HG03378 (cell line): ENCODE results near the gene TAAR1.
"Not testable (repeated sequence)": the region's sequence is repeated elsewhere in the genome, so short reads cannot be mapped to it uniquely, and the experiment has no call there.

ENCODE experiments used
- ATAC-seq: cut with Tn5 transposase; IDR thresholded peaks from one replicate; pipeline ENCODE4 v1.9.1; 2021; ENCODE audit warnings: mild to moderate bottlenecking, moderate library complexity; ENCODE audit not compliant: unreplicated experiment

Gene TAAR1, protein sequence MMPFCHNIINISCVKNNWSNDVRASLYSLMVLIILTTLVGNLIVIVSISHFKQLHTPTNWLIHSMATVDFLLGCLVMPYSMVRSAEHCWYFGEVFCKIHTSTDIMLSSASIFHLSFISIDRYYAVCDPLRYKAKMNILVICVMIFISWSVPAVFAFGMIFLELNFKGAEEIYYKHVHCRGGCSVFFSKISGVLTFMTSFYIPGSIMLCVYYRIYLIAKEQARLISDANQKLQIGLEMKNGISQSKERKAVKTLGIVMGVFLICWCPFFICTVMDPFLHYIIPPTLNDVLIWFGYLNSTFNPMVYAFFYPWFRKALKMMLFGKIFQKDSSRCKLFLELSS

DNA sequence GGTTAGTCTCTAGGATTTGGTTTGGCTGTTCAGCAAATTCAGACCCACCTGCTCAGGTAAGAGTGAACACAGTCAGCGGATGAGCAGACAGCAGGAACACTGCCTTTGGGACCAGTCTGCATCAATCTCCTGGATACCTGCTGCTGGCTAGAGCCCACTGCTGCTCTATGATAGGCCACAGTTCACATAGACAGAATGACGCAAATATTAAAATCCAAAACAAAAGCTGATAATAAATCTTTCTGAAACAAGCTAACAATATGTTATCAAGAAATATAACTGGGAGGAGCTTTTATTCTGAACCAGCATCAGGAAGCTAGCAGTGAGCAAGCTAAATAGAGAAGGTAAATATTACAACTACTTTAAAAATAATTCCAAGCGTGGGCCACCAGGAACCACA lies at the start of gene TAAR1:
Gene TAAR1 (minus strand): TSS at position 101 of the 400 bp plus-strand sequence. CDS start 13,179 bp downstream, outside the sequence.
- no peak for ATAC-seq

DNA sequence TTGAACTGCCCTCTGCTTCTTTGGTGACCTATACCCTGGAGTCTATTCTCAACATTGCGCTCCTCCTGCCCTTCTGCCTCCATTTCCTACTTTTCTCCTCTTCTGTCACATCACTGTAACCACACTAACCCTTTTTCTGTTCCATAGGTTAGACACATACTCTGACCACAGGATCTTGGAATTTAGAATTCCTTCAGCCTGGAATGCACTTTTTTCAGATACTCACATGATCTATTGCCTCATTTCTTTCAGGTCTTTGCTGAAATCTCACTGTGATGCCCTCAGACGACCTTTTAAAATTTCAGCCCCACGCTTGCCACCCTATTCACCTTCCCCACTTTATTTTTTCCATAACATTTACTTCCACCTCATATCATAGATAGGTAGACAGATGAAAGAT lies 49.8 kb upstream of the TAAR1 start:
- no peak for ATAC-seq

DNA sequence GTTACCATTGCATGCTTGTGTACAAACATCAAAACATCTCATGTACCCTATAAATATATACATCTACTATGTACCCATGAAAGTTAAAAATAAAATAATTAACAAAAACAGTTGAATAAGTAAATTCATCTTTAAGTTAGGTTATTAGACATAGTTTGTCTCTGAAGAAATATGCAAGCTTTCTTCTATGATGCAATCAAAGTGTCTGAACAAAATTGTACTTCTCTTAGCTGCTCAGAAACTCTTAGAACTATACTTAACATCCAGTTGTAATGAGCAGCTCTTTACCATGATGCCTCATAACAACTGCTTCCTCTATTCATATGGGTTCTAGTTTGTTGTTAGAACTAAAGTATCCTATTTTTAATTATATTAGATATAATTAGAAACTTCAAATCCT lies 49.0 kb upstream of the TAAR1 start:
- ATAC-seq = no peak

DNA sequence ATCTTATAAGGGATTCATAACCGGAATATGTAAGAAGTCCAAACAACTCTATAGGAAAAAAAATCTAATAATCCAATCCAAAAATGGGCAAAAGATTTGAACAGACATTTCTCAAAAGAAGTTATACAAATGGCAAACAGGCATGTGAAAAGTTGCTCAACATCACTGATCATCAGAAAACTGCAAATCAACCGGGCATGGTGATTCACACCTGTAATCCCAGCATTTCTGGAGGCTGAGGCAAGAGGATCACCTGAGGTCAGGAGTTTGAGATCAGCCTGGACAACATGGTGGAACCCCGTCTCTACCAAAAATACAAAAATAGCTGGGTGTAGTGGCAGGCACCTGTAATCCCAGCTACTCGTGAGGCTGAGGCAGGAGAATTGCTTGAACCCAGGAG lies 47.8 kb upstream of the TAAR1 start:
- ATAC-seq = not testable (repeated sequence)

DNA sequence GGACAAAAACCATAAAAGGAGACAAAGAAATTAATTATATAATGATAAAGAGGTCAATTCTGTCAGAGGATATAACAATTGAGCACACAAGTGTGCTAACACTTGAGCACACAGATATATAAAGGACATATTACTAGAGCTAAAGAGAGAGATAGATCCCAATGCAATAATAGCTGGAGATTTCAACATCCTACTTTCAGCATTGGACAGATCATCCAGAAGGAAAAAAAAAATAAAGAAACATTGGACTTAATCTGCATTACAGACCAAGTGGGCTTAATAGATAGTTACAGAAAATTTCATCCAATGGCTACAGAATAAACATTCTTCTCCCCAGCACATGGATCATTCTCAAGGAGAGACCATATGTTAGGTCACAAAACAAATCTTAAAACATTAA lies 45.0 kb upstream of the TAAR1 start:
- no peak for ATAC-seq

DNA sequence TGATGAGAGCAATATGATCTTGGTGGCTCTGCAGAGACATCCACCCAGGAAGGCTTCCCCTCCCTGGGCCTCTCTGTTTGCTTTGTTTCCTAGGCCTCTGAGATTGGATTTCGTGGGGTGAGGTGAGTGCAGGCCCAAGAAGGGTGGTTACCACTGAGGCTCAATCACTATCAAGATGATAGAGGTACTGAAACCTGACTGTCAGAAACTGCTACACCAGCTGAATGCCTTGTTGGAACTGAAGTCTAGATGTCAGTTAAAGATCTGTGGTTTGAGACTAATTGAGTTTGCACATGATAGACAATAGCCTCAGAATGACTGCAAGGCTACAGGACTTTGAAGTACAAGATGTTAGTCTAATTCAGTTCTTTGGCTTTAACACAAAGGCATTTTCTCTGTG lies 39.6 kb upstream of the TAAR1 start:
- peak; percentile 71 for ATAC-seq

DNA sequence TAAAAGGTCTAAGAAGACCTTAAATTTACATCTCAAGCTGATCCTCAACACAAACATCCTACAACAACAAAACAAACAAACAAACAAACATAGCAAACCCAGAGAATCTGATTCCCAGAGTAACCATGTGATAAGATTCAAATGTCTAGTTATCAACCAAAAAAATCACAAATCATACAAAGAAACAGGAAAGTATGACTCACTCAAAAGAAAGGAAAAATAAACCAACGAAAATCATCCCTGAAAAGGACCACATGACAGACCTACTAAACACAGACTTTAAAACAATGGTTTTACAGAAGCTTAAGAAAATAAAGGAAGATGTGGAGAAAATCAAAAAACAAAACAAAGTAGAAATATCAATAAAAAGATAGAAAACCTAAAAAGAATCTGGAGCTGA lies 36.8 kb upstream of the TAAR1 start:
- no peak for ATAC-seq

DNA sequence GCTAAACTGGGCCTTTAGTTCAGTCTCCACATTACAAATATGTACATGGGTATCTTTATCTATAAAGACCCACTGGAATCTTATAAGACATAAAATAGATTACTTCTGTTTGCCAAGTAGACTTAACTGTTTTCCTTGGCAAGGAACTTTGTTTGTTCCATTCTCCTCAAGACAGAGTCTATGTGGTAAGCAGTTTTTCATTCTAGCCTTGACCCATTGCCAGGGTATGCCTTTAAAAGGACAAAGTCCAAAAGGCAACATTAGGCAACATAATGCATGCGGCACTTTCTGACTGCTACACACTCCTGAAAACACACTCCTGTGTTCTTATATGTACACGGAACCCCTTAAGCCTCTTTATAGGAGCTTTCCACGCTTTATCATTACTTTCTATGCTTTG lies 34.5 kb upstream of the TAAR1 start:
- no peak for ATAC-seq

DNA sequence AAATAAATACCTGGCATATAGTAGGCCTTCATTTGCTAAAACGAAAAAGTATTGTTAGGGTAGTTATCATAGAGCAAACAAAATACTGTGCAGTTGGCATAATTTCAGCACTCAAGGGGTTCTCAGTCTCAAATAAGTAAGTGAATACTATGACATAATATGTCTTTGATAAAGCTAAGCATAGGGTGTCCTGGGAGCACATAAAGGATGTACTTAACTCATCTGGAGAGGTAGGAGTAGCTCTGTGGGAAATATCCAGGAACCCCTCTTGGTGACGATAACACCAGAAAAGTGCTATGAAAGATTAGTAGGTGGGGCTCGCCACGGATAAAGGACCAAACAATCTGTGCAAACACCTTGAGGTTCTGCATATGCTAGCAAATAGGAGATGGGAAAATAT lies 31.7 kb upstream of the TAAR1 start:
- ATAC-seq = no peak

DNA sequence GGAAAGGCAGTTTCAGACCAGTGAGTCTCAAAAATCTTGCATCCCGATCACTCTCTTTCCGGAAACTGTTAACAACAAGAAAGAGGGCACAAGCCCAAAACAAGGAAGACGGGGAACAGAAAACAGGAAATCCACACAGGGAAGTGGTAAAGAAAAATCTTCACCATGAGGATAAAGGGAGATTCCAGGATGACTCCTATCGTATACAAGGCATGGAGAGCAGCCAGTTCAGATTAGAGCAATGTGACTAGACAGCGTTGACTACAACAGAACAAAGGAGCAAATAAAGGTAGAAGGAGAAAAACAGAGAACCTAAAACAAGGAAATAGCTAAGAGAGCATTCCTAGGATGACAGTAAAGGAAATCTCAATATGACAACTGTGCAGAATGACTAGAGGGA lies 28.3 kb upstream of the TAAR1 start:
- ATAC-seq = no peak

DNA sequence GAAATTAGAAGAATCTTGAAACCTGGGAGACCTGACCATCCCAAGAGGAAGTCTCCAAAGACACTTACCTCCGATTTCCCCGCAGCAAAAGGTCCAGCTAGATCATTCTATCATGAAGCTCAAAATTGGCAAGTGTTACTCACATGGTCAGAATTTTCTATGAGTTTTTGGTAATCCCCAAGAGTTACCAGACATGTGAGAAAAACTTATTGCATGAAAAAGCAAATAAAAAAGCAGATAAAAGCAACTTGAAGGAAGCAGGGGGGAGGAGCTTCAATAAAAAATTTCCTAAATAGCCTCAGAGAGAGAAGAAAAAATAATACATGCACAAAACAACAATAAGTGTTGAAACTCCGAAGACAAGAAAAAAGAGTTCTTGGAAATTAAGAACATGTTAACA lies 27.5 kb upstream of the TAAR1 start:
- ATAC-seq = no peak

DNA sequence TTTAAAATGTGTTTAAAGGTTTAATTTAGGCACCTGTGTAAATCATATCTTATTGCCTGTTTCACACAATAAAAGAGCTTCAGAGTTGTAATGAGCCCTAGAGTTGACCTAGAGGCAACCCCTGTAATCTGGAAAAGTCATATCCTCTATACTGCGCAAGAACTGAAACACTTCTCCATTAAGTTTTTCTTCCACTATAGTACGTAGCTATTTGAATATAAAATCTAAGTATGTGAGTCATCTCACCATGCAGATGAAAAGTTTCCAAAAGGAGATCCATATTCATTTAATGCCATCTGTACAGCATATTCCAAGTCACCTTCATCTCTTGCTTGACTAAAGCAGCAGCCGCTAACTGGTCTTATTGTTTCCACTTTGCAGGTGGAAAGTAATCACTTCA lies 26.0 kb upstream of the TAAR1 start:
- no peak for ATAC-seq

DNA sequence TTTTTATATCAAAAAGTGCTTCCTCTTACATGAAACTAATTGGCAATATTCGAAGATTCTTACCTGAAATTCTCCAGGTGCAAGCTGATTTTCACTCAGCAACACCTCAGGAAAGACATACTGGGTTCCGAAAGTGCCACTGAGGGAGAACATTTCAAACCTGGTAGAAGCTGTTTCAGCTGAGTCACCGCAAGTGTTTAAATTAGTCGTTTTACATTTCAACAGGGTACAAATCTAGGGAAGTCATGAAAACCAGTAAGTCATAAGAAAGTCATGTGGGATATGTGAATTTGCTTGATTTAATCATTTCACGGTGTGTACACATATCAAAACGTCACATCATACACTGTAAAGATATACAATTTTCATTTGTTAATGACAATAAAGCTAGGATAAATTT lies 25.3 kb upstream of the TAAR1 start:
- no peak for ATAC-seq

DNA sequence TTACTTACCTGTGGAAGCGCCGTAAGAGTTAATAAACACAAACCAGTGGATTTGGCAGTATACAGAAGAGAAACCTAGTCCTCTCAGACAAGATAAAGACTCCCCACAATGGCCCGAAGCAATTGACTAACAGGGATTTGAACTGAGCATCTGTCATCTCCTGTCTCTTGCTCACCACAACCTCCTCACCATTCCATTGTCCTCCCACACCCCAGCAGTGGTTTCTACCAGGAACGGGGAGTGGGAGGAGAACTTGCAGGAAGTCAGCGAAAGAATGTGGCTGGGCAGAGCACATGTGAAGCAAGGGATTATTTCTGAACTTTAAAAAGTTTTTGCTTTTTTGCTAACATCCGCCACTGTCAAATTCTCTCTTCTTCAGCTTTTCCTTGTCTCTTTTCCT lies 24.6 kb upstream of the TAAR1 start:
- ATAC-seq = no peak

DNA sequence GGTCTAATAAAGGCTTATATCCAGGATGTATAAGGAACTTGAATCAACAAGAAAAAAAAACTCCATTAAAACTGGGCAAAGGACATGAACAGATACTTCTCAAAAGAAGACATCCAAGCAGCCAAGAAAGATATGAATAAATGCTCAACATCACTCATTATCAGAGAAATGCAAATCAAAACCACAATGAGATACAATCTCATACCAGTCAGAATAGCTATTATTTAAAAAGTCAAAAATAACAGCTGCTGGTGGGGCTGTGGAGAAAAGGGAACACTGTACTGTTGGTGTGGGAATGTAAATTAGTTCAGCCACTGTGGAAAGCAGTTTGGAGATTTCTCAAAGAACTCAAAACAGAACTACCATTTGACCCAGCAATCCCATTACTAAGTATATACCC lies 20.1 kb upstream of the TAAR1 start:
- ATAC-seq = not testable (repeated sequence)

DNA sequence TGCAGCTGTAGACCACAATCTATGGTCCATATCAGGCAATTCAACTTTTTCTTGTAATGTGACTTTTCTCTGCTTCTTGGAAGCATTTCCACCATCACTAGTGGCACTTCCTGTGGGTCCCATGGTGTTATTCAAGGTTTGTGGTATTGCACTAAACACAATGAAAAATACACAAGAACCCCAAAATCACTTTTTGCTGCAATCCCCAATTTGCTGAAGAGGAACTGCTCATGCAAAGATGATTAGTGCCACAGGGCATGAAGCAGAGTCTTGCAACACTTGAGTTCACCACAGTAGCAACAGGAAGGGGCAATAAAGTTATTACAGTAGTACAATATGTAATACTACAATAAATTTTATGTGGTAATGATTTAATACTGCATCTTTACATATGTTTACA lies 16.8 kb upstream of the TAAR1 start:
- no peak for ATAC-seq

DNA sequence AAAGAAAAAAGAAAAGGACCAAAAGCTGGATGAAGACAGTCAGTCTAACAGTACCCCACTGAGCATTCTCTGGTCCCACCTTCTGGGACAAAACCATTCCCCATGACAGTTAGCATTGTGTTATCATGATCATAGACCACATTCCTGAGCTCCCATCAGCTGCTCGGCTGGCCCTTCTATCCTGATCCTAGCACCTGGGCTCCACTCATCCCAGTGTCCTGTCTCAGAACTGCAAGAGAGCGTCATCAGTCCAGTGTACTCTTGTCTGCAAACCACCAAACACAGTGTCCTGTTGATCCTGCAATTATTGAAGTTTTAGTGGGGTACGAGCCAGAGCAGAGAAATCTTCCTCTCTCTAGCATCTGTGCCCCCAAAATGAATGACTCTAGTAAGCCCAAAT lies 16.0 kb upstream of the TAAR1 start:
- ATAC-seq = no peak

DNA sequence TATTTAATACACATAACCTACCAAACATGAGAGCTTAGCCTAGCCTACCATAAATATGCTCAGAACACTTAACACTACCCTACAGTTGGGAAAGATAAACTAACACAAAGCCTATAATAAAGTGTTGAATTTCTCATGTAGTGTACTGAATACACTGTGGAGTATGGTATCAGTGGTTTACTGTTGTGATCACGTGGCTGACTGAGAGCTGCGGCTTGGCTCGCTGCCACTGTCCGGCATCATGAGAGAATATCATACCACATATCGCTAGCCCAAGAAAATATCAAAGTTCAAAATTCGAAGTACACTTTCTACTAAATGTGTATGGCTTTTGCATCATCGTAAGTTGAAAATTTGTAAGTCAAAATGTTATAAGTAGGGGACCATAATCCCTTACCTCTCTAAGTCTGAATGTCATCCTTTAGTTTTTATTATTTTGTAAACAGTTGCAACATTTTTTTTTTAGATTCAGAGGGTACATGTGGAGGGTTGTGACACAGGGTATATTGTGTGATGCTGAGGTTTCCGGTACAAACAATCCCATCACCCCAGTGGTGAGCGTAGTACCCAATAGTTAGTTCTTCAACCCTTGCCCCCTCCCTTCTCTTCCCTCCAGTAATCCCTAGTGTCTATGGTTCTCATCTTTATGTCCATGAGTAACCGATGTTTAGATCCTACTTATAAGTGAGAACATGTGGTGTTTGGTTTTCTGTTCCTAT lies 14.6 kb upstream of the TAAR1 start:
- ATAC-seq = no peak

DNA sequence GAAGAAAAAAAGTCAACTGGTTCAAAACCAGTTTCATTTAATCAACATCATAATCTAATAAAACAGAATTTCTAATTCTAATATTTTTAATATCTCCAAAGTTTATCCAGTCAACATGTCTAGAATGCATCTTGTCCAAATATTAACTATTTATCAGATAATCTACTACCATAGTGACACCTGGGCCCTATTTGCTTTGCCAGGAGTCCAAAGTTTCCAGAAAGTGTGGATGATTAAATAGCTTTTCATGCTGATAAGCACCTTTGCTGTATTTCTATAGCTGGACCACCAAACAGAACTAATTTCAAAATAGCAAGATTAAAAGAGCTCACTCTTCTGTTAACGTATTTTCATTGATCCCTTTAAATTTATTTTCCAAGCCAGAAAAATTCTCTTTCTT lies 12.3 kb upstream of the TAAR1 start:
- no peak for ATAC-seq

DNA sequence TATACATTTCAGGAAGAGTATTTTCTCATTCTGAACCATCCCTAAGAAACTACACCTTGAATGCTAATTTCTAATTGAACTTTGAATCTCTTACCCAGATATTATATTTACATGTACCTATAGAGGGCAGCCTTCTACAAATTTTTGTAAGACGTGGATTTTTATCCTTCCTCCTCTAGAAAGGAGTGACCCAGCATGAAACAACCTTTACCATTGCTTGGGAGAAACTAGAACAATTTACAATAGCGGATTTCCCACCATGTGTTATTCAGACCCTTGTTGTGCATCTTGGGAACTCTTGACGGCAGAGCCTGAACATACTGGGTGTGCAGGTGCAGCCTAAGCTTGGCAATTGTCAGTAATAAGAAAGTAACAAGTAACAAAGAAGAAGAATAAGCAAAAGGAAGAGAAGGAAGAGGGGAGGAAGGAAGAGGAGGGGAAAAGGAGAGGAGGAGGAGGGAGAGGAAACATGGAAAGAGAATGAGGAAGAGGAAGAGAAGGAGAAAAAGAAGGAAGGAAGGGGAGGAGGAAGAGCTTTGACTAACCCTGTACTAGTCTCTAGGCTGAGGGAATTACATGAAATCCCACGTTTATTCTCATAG lies 10.8 kb upstream of the TAAR1 start:
- peak; percentile 66 for ATAC-seq

DNA sequence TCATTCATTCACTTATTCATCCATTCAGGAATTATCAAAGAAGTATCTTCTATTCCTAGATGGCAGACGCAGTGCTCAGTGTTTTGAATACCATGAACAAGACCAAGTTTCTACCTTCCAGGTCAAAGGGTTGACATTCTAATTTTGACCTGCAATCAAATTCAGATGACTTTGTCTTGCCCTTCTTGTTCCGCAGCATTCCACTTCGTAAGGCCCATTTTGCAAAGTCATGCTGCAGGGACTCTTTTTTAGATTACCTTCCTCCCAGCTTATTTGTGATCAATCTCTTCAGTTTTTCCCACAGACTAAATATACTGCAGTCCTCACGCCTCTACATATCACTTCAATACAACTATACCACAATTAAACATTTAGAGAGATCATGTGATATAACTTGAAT lies 7.1 kb upstream of the TAAR1 start:
- no peak for ATAC-seq

DNA sequence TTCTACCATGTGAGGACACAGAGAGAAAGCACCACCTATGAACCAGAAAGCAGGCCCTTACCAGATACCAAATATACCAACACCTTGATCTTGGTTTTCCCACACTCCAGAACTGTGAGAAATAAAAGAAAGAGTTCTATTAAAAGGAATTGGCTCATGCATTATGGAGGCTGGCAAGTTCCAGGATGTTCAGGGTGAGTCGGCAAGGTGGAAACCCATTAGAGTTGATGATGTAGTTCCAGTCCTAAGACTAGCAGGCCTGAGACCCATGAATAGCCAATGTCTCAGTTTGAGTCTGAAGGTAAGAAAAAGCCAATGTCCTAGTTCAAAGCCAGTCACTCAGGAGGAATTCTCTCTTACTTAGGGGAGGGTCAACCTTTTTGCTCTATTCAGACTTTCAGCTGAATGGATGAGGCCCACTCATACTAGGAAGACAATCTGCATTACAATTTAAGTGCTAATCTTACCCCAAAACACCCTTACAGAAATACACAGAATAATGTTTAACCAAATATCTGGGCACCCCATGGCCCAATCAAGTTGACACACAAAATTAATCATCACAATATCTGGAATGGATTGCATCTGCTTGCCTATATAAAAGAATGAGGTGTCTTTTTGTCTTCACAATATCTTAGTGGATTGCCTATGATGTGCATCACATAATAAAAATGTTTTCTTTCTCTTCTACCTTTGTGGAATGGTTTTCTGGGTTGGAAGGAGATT lies 5.5 kb upstream of the TAAR1 start:
- no peak for ATAC-seq
